AML-193 (cell line): ENCODE results near the gene SEC61A2.
"Not testable (repeated sequence)": the region's sequence is repeated elsewhere in the genome, so short reads cannot be mapped to it uniquely, and the experiment has no call there.

Source experiments
- DNase-seq, 2 experiments: peaks; one replicate each; lab custom pipeline; 2025; lab: John Stamatoyannopoulos, UW

Gene SEC61A2

DNA sequence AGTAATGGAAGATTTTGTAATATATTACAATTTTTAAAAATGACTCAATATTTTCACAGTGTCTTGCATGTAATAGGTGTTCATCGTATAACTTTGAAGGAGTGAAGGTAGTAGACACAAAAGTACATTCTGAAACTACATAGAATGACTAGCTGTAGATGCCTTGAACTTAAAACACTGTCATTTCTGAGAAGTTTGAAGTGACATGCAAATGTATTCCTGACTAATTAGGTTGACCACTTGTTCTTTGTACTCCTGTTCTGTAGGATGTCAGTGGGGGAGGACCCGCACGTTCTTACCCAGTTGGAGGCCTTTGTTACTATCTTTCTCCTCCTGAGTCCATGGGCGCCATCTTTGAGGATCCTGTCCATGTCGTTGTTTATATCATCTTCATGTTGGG, 31.2 kb downstream of the SEC61A2 start:
- DNase-seq: no peak

DNA sequence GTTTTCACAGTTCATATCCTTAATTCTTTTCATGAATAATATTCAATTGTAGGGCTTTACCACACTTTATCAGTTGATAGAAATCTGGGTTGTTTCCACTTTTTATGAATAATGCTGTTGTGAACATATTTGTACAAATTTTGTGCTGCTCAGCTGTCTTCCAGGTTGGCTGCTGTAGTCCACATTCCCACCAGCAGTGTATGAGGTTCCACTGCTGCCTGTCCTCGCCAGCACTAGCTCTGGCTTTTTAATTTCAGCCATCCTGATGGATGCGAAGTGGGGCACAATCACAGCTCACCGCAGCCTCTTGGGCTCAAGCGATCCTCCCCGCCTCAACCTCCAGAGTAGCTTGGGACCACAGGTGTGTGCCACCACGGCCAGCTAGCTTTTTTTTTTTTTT, 33.5 kb downstream of the SEC61A2 start:
- no peak for DNase-seq

DNA sequence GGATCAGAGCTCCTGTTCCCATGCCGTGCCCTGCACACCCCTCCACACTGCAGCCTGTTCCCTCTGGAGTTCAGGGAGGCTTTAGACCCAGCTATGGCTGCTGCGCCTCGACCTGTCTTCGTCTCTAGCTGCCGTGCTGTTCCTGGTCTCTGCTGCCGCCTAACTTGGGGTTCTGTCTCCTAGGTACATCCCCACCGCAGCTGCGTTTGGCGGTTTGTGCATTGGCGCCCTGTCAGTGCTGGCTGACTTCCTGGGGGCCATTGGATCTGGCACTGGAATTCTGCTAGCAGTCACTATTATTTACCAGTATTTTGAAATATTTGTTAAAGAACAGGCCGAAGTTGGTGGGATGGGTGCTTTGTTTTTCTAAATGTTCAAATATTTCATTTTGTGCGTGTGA, 34.6 kb downstream of the SEC61A2 start:
- no peak for DNase-seq

DNA sequence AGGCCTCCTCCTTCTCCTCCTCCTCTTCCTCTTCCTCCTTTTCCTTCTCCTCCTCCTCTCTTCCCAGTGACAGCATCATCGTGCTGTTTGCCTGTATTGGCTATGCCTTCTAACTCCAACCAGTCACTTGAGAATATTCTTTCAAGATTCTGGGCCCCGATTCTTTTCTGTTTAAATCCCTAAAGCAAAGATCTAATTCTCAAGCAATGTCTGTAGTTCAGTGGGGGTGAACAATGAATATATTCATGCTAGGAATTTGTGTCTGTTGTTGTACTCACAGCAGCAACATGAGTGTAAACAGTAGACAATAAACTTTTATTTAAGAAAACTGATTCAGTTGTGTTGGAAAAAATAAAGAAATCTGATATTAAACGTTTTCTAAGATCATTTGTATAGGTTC, 35.6 kb downstream of the SEC61A2 start:
- DNase-seq: no peak

DNA sequence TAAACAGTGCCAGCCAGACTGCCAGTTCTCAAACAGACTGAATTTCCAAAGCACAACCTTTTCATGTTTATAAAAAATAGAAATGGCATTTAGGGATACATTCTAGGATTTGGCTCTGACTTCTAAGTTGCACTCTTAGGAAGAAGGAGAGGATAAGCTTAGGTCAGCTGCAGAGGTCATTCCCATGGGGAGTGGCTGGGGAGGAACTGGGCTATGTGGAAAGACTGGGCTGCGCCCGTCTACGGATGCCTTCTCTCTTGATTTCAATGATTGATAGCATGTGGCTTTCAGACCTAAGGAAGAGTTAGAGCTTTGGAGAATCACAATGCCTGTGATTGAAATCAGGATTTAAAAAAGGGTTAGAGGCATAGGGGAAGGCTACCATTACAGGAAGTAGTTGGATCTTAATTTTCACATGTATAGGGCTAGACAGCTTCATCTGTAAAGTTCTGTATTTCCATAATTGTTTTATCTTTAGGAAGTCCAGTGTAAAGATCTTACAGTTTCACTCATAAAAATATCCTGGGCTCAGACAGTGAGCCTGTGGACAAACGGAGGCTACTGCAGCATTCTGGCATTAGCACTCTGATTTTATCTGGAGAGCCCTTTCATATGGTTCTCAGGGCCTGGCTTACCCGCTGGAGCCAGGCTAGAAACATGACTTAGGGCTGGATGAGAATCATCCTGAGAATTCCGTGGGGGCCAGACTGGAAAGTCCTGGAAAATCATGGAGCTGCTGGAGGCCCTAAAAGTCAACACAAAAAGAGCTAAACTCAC, 36.7 kb downstream of the SEC61A2 start:
- DNase-seq: no peak

DNA sequence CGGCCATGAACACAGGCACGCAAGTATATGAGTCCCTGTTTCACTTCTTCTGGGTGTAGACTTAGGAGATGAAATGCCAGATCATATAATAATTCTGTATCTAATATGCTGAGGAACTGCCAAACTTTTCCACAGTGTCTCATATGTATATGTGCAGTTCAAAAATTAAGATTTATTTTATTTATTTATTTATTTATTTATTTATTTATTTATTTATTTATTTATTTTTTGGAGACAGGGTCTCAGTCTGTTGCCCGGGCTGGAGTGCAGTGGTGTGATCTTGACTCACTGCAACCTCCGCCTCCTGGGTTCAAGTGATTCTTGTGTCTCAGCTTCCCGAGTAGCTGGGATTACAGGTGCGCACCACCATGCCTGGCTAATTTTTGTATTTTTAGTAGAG, 42.0 kb downstream of the SEC61A2 start:
- not testable (repeated sequence) for DNase-seq

DNA sequence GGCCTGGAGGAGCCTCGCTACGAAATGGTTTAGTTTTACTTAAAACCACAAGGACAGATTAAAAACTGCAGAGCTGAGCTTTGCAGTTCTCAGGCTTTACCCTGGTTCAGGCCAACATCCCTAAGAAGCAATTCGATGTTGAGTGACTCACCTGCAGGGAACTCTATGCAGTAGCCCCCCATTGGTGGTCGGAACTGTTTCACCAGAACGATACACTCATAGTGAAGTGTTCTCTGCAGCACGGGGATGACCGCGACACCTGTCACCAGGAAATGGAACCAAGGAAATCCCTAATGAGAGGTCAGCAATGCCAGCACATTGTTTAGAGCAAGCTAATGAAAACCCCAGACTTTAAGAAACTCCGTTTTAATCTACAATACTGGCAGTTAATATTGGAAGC, 48.2 kb downstream of the SEC61A2 start:
- DNase-seq: no peak

DNA sequence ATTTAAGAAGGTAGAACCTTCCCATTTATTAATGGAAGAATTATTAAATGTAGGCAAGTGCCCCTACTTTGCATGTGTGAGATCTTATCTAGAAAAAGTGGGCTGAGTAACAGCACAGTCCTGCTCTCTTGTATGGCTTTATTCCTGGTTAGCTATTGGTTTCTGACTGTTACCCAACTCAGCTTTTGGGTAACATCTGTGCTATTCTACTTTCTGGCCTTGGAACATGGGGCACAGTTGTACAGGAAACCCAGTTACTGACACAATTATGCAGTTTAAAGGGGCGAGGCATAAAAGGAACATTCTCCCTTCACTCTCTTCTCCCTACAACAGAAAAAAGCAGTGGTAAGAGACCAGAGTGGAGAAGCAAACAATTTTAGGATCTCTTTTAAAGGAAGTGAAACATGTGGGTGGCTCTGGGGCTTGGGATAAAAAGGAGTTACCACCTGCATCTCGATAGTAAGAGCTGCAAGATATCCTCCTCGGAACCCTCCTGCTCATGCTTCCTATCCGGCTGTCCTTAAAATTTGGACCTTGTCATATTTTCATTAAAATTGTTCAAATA, 50.2 kb downstream of the SEC61A2 start:
- peak; percentile 61 to 71 for DNase-seq

DNA sequence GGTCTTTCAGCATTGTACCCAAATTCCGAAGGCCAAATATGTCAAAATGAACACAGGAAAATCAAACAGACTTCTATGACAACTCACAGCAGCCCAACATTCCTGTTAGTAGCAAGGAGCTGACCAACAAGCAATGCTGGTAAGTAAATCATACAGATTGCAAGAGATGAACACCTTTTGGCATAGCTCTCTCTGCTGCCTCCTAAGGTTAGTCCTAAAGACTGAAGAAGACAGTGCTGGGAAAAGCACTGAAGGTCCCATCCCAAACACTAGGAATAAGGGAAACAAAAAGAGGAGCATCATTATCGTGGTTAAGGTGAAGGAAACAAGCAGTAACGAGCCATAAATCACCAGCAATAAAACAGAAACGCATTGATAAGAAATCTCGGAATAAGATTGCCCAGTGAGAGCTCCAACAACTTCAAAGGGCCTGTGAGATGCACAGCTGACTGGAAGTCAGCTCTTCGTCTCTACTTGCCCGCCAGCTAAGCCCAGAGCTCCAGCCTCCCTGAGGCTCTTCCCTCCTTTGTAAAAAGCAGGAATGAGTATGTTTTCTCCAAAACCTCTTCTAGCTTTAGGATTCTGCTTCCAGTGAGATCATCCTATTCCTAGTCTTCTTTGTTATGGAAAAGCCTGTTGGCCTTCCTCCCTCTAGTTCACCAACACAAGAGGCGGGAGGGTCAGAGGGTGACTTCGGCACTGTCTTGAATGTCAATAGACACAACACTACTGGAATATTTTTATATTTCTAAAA, 50.9 kb downstream of the SEC61A2 start:
- DNase-seq: no peak

DNA sequence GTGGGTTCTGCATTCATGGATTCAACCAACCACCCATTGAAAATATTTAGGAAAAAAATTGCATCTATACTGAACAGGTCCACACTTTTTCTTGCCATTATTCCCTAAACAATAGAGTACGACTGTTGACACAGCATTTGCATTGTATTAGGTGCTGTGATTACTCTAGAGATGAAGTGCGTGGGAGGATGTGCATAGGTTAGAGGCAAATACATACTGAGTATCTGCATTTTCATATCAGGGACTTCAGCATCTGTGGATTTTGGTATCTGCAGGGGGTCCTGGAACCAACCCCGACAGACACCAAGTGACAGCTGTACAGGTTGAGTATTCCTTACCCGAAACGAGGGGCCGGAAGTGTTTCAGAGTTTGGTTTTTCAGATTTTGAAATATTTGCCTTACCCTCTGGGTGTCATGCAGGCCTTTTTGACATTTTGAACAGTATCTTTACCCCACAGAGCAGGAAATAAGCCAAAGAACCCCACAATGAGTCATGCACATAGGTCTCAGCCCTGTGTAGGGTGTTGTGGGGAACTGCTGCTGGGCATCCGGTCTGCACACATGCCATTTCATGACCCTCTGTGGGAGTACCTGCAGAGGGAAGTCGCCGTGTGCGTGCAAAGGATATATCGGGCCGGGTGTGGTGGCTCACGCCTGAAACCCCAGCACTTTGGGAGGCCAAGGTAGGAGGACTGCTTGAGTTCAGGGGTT, 51.7 kb downstream of the SEC61A2 start:
- DNase-seq: peak; percentile 98

DNA sequence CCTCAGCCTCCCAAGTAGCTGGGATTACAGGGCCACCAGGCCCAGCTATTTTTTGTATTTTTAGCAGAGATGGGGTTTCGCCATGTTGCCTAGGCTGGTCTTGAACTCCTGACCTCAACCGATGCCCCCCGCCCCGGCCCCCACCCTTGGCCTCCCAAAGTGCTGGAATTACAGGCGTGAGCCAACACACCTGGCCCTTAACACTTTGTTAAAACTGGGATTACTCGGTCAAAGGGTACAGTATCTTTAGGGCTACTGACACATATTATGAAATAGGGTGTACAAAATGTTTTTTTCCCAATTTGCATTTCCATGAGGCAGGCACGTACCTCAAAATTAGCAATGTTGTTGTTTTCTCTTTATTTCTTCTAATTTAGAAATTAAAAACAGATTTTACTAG, 54.7 kb downstream of the SEC61A2 start:
- no peak for DNase-seq

DNA sequence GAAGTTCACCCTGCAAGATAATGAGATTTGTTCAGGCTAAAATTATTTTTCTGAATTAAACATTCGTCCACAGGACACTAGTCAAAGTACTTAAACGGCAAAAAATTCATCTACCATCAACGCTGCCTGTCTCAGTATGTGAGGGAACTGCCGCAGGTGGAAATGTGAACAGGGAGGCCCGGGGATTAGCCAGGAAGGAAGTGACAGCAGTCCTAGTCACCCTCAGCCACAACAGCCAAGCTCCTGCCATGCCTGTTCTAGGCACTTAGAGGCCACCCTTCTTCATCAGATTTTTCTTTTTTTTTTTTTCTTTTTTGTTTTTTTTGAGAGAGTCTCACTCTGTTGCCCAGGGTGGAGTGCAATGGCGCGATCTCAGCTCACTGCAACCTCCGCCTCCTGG, 56.8 kb downstream of the SEC61A2 start:
- peak in 1 of 2 experiments; percentile 47 for DNase-seq

DNA sequence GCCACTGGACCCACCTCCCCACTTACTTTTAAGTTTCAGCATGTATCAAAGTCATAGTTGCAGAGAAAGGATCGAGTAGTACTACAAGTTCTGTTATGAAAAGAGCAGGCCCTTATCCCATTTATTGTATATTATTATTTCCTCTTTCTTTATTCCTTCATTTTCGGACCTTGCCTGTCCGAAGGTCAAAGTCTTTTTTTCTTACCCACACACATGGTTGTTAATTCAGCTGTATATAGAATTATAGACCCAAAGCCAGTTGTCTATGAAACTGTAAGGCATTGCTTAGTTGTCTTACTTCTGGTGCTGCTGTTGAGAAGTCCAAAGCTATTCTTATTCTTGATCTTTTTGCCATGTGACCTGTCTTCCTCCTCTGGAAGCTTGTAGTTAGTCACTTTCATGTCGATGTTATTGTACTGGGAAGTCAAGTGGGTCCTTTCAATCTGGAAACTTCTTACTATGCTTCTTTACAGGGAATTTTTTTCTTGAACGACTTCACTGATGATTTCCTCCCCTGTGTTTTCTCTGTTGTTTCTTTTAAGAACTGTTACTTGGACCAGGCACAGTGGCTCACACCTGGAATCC, 57.9 kb downstream of the SEC61A2 start:
- DNase-seq: no peak

DNA sequence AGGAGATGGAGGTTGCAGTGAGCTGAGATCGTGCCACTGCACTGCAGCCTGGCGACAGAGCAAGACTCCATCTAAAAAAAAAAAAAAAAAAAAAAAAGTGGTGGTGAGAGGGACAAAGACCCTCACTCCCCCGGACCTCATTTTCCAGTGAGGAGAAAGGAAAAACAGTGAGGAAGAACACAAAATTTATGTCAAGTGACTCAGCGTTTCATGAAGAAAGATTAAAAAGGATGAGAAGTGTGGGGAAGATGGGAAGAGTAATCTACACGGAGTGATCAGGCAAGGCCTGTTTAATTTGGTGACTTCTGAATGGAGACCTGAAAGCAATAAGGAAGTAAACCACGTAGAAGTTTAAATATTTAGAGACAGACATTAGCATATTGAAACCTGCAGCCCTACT, 59.2 kb downstream of the SEC61A2 start:
- no peak for DNase-seq

DNA sequence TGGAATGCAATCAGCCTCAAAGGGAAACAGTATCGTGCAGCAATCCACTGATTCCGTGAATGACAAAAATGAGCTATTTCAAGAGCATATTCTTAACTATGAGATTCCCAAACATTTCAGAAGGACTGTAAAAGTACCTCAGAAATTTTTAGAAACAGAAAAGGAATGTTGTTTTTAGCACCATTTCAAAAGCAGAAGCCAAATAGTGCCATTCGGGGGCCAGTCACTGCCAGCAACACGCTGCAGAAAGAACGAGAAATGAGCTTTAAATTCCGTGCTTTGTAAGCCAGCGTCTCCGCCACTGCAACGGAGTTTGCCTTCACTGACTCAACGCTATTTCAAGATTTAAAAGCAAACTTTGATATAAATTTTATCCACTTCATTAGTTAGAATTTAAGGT, 59.9 kb downstream of the SEC61A2 start:
- DNase-seq: no peak

DNA sequence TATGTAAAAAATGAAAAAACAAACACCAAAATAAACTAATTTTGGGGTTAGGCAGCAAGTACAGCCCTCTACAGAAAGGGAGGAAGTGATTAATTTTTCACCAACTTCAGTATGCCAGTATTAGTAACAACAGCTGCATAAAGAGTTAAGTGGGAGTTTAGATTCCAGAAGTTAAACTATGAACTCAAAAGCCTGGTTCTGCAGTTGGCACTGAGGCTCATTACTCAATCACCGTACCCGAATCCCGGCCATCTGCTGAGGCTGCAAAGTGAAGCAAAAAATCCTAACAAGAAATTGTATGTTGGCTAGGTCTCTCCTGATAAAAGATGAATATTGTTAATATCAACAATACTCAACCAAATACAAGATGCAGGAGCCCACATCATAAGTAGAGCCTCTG, 62.2 kb downstream of the SEC61A2 start:
- DNase-seq: no peak

DNA sequence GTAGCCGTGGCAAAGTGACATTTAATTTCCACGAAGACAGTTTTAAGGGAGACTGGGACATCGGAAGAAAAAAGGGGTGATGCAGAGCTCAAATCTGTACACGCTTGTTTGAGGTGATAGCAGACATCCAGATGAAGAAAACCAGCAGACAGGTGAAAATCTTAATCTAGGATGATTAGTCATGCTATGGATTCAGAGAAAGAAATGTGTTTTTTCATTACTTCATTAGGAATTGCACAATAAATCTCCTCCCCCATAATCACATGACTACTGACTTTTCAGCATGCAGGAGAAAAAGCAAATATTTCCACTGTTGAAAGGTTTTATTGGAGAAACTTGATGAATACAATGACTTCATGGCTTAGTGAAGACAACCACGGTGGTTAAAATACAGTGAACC, 63.7 kb downstream of the SEC61A2 start:
- peak; percentile 37 to 46 for DNase-seq

DNA sequence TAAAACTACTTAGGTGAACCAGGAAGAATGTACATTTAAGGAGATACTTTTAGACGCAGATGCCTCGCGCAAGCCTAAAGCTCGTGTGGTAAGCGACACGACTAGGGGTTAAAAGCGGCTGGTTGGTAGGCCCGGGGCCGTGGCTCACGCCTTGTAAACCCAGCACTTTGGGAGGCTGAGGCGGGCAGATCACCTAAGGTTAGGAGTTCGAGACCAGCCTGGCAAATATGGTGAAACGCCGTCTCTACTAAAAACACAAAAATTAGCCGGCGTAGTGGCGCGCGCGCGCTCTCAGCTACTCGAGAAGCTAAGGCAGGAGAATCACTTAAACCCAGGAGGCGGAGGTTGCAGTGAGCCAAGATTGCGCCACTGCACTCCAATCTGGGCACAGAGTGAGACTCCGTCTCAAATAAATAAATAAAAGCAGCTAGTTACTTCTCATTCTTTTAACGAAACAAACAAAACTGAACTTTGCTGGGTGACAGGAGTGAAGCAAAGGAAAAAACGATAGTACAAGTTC, 65.3 kb downstream of the SEC61A2 start:
- peak in 1 of 2 experiments; percentile 20 for DNase-seq

DNA sequence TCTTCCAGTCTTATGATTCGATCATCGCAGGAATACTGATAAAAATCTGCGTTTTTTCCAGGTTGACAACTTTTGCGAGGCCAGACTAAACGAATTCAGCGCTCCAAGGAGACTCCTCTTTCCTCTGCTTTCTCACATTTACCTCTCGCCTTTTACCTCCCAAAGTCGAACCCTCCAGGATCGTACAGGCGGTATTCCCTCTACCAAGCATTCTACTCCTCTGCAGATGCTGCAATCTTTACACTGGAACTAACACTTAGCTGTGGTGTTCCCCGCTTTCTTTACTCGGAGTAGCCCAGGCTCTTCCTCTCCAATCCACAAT, 65.8 kb downstream of the SEC61A2 start:
- DNase-seq: no peak

DNA sequence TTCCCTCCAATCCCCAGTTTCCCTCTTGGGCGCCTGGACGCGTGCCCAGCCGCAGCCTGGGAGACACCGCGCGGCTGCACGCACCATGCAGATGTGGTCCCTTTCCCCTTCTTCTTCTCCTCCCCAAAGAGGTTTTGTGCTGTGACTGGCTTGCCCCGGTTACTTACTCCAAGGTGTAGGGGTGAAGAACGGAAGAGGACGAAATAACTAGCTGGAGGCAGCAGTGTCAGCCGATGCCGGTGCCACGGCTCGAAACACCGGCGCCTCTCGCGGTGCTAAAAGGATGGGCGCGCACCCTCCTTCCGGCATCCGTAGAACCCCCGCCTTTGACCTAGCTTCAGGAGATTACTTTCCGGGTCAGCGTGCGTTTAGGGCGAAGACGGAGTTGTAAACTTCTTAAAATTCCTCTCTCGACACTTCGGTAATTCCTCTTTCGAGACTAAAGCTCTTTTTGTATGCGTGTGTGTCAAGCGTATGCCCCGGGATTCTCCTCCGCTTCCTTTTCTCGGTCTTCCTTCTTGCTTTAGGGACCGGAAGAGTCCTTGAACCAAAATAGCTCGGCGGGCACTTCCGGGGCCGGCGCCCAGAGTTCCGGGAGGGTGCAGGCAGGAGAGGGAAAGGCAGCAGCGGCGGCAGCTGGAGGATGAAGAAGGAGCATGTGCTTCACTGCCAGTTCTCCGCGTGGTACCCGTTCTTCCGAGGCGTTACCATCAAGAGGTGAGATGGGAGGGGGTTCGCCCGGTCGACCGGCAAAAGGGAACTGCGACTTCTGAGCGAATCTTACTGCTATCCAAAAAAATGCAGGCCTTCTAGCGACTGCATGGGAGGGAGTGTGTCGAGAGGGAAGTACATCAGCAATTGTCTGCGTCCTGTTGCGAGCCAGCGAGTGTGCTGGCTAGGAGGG, 66.4 kb downstream of the SEC61A2 start, which contains the start of the genes CDC123 and NUDT5:
CDC123 (plus strand) TSS at position 586 of the 904 bp plus-strand sequence; CDS start at position 644, 58 bp downstream.
NUDT5 (minus strand) TSS at position 289 of the 904 bp plus-strand sequence. CDS start 9,600 bp downstream, outside the sequence.
- DNase-seq: peak; percentile 86 to 92
